T-helper 2 cell treated with Interferon-gamma antibody and Interleukin-4, amounts not matched to agents 5 μg/mL and 100 μg/mL, for 36 hours (primary cell): Measurements from ENCODE around the gene UFSP2.

Source experiments
- DNase-seq: peaks from one replicate; pipeline ENCODE4 v3.0.0; 2021; ENCODE audit warnings: low spot score
- H3K27ac Mint-ChIP-seq: one replicate; pipeline ENCODE4 v1.8.0; 2021; ENCODE audit warnings: mild to moderate bottlenecking, mixed read lengths
- H3K27me3 Mint-ChIP-seq: one replicate; pipeline ENCODE4 v1.8.0; 2021; ENCODE audit warnings: low read depth, mixed read lengths
- H3K36me3 Mint-ChIP-seq: one replicate; pipeline ENCODE4 v1.8.0; 2021; ENCODE audit warnings: low read depth, mixed read lengths
- H3K4me1 Mint-ChIP-seq: one replicate; pipeline ENCODE4 v1.8.0; 2021; ENCODE audit warnings: low read depth, mixed read lengths
- H3K4me3 Mint-ChIP-seq: one replicate; pipeline ENCODE4 v1.8.0; 2022; ENCODE audit warnings: mild to moderate bottlenecking, moderate library complexity, mixed read lengths
- H3K9me3 Mint-ChIP-seq: one replicate; pipeline ENCODE4 v1.8.0; 2021; ENCODE audit warnings: mixed read lengths

Gene UFSP2

GRCh38 chr4:185408432-185408831 is 17.3 kb downstream of the UFSP2 start:
- H3K4me1 Mint-ChIP-seq, result peaks cover 1% of the 10 kb centered on the region
- no peak overlapping the region for H3K27ac Mint-ChIP-seq
- H3K36me3 Mint-ChIP-seq, result peaks cover 32% of the 10 kb centered on the region
- H3K9me3 Mint-ChIP-seq, result no peaks in the 10 kb centered on the region
- DNase-seq, result no peak
- no peaks in the 10 kb centered on the region for H3K27me3 Mint-ChIP-seq
- no peak overlapping the region for H3K4me3 Mint-ChIP-seq

GRCh38 chr4:185405296-185405999 is 20.3 kb downstream of the UFSP2 start:
- H3K9me3 Mint-ChIP-seq, result no peaks in the 10 kb centered on the region
- H3K4me1 Mint-ChIP-seq, result peaks cover 1% of the 10 kb centered on the region
- H3K27me3 Mint-ChIP-seq, result no peaks in the 10 kb centered on the region
- no peak for DNase-seq
- H3K36me3 Mint-ChIP-seq, result peaks cover 37% of the 10 kb centered on the region
- no peak overlapping the region for H3K4me3 Mint-ChIP-seq
- no peak overlapping the region for H3K27ac Mint-ChIP-seq

- Mint-ChIP-seq H3K9me3 (no peaks in the 10 kb centered on the region), H3K4me1 (peaks cover 8% of the 10 kb centered on the region), H3K36me3 (peaks cover 42% of the 10 kb centered on the region), H3K27me3 (no peaks in the 10 kb centered on the region), H3K27ac (no peak overlapping the region), H3K4me3 (no peak overlapping the region)
- DNase-seq, result no peak
These were observed 21.7 kb downstream of the UFSP2 start for GRCh38 chr4:185404031-185404430.

GRCh38 chr4:185399466-185399865 is 26.3 kb downstream of the UFSP2 start:
- no peaks in the 10 kb centered on the region for H3K27me3 Mint-ChIP-seq
- peaks cover 34% of the 10 kb centered on the region for H3K4me1 Mint-ChIP-seq
- no peak overlapping the region for H3K27ac Mint-ChIP-seq
- H3K36me3 Mint-ChIP-seq, result peaks cover 43% of the 10 kb centered on the region
- no peak for DNase-seq
- H3K4me3 Mint-ChIP-seq, result peak overlapping the region; percentile 87
- no peaks in the 10 kb centered on the region for H3K9me3 Mint-ChIP-seq

DNA sequence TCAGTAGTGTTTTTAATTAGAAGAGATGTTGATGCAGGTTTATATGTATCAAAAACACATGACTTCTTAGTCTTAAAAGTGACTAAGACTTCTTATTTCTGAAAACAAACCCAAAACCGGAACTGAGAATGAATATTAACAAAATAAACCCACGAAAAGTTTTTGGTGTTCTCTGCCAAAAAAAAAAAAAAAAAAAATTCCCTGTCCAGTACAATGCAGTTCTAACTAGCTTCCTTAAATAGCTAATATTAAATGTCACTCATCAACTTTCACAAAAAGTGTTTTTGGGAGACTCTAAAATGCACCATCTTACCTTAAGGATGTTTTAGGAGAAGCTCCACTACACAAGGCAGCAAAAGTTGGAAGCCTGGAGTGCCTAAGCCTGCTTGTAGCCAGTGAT is 27.1 kb downstream of the UFSP2 start:
- H3K9me3 Mint-ChIP-seq, result no peaks in the 10 kb centered on the region
- peaks cover 37% of the 10 kb centered on the region for H3K4me1 Mint-ChIP-seq
- H3K4me3 Mint-ChIP-seq, result peak overlapping the region; percentile 87
- no peak overlapping the region for H3K27ac Mint-ChIP-seq
- peaks cover 42% of the 10 kb centered on the region for H3K36me3 Mint-ChIP-seq
- no peak for DNase-seq
- H3K27me3 Mint-ChIP-seq, result no peaks in the 10 kb centered on the region

GRCh38 chr4:185396724-185397385 is 28.9 kb downstream of the UFSP2 start, which contains the start of gene ANKRD37:
TSS of gene ANKRD37 (plus strand) at chr4:185396841. CDS start at chr4:185396924, 83 bp downstream.
- H3K4me1 Mint-ChIP-seq, result peaks cover 39% of the 10 kb centered on the region

GRCh38 chr4:185395956-185396723 is 29.6 kb downstream of the UFSP2 start:
- Mint-ChIP-seq H3K4me3 (peak overlapping the region; percentile 90), H3K4me1 (peaks cover 39% of the 10 kb centered on the region), H3K27me3 (no peaks in the 10 kb centered on the region), H3K9me3 (no peaks in the 10 kb centered on the region), H3K36me3 (peaks cover 36% of the 10 kb centered on the region), H3K27ac (peak overlapping the region; percentile 96)
- peak; percentile 99 for DNase-seq

More at GRCh38 chr4:185396724-185397385, 28.9 kb downstream of the UFSP2 start, which contains the start of gene ANKRD37:
- H3K27me3 Mint-ChIP-seq, result no peaks in the 10 kb centered on the region
- H3K27ac Mint-ChIP-seq, result peak within 1 kb of the TSS; percentile 96
- H3K36me3 Mint-ChIP-seq, result peaks cover 36% of the 10 kb centered on the region
- H3K4me3 Mint-ChIP-seq, result peak within 1 kb of the TSS; percentile 90
- DNase-seq, result no peak
- H3K9me3 Mint-ChIP-seq, result no peaks in the 10 kb centered on the region

GRCh38 chr4:185395238-185395955 is 30.4 kb downstream of the UFSP2 start, which contains the start of gene LRP2BP:
TSS of gene LRP2BP (minus strand) at chr4:185395924. CDS start at chr4:185378186, 17,738 bp downstream.
- peaks cover 39% of the 10 kb centered on the region for H3K4me1 Mint-ChIP-seq

DNA sequence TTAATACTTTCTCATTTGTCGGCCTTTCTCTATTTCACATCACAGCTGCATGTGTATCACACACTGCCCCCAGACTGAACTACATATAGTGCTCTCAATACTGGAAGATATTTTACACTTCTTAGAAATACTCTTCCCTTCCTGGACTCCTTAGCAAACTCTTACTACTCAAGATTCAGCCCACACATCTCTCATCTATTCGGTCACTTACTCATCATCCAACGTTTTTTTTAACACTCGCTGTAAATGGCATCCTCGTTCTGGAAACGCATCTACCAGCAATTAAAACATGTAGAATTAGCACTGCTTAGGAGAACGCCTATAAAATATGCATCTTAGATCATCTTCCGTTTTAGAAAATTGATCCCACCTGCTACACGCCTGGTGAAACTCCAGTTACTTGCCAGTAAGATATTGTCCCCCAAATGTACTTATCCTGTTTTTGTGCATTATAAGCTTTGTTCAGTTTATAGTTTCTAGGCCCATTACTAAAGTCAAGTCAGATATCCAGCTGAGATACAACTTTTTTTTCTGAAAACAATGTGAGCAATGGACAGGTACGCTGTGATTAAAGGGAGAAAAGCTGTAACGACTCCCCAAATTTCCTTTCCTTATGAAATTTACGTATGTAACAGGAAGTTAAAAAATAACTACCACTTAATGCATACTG is 31.1 kb downstream of the UFSP2 start:
- H3K36me3 Mint-ChIP-seq, result peaks cover 26% of the 10 kb centered on the region
- peak; percentile 13 for DNase-seq
- H3K9me3 Mint-ChIP-seq, result no peaks in the 10 kb centered on the region
- H3K4me3 Mint-ChIP-seq, result peak overlapping the region; percentile 90
- H3K27me3 Mint-ChIP-seq, result no peaks in the 10 kb centered on the region
- peaks cover 39% of the 10 kb centered on the region for H3K4me1 Mint-ChIP-seq
- peak overlapping the region; percentile 96 for H3K27ac Mint-ChIP-seq

More at GRCh38 chr4:185395238-185395955, 30.4 kb downstream of the UFSP2 start, which contains the start of gene LRP2BP:
- Mint-ChIP-seq H3K27me3 (no peaks in the 10 kb centered on the region), H3K9me3 (no peaks in the 10 kb centered on the region), H3K27ac (peak within 1 kb of the TSS; percentile 96), H3K4me3 (peak within 1 kb of the TSS; percentile 90), H3K36me3 (peaks cover 32% of the 10 kb centered on the region)
- DNase-seq, result no peak

DNA sequence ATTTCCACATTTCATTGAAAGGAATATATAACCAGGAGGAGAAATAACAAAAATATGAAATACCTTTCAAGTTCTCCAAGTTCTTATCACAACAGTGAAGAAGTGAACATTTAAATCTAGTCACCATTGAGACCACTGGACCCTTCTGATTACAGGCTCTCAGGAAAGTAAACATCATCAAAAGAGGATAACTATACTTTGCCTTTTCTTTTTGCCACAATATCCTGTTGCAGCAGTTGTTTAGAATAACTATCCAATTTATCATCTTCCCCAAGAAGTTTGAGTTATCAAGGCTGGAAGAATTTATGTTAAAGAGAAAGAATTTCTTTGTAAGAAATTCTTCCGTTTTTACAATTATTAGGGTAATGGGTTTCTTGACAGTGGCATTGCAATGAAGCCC is 33.6 kb downstream of the UFSP2 start:
- peaks cover 5% of the 10 kb centered on the region for H3K36me3 Mint-ChIP-seq
- peaks cover 18% of the 10 kb centered on the region for H3K4me1 Mint-ChIP-seq
- no peak for DNase-seq
- H3K9me3 Mint-ChIP-seq, result no peaks in the 10 kb centered on the region
- H3K27me3 Mint-ChIP-seq, result no peaks in the 10 kb centered on the region
- H3K4me3 Mint-ChIP-seq, result no peak overlapping the region
- no peak overlapping the region for H3K27ac Mint-ChIP-seq

GRCh38 chr4:185390941-185391340 is 34.8 kb downstream of the UFSP2 start:
- peaks cover 4% of the 10 kb centered on the region for H3K36me3 Mint-ChIP-seq
- H3K27me3 Mint-ChIP-seq, result no peaks in the 10 kb centered on the region
- H3K27ac Mint-ChIP-seq, result no peak overlapping the region

GRCh38 chr4:185387957-185388356 is 37.8 kb downstream of the UFSP2 start:
- DNase-seq, result no peak
- H3K9me3 Mint-ChIP-seq, result no peaks in the 10 kb centered on the region
- H3K36me3 Mint-ChIP-seq, result peaks cover 9% of the 10 kb centered on the region
- no peak overlapping the region for H3K4me3 Mint-ChIP-seq
- no peaks in the 10 kb centered on the region for H3K27me3 Mint-ChIP-seq
- H3K27ac Mint-ChIP-seq, result no peak overlapping the region
- peaks cover 19% of the 10 kb centered on the region for H3K4me1 Mint-ChIP-seq

More at GRCh38 chr4:185390941-185391340, 34.8 kb downstream of the UFSP2 start:
- Mint-ChIP-seq H3K4me1 (peaks cover 18% of the 10 kb centered on the region), H3K9me3 (no peaks in the 10 kb centered on the region), H3K4me3 (no peak overlapping the region)
- no peak for DNase-seq

- peaks cover 6% of the 10 kb centered on the region for H3K36me3 Mint-ChIP-seq
- peaks cover 5% of the 10 kb centered on the region for H3K9me3 Mint-ChIP-seq
- H3K27ac Mint-ChIP-seq, result no peak overlapping the region
- peak overlapping the region; percentile 71 for H3K4me3 Mint-ChIP-seq
- DNase-seq, result no peak
- H3K27me3 Mint-ChIP-seq, result no peaks in the 10 kb centered on the region
- H3K4me1 Mint-ChIP-seq, result peaks cover 16% of the 10 kb centered on the region
These were observed 40.8 kb downstream of the UFSP2 start for GRCh38 chr4:185384930-185385331.
